Osteoblast (primary cell): ENCODE data around the gene PAK4. TPM values are rescaled to one million over a fixed set of nuclear protein-coding genes. Genes with fewer than 3 reads are reported as not detected.

Source experiments
- DNase-seq: peaks from one replicate; pipeline ENCODE4 v3.0.0; 2011; ENCODE audit warnings: low spot score, mixed read lengths; ENCODE audit not compliant: insufficient read length; ENCODE audit errors: missing footprints
- H2AFZ ChIP-seq: 2 replicates; pipeline ENCODE4 v1.6.0; 2011; ENCODE audit warnings: mild to moderate bottlenecking, low read length
- H3K27ac ChIP-seq: 2 replicates; pipeline ENCODE4 v1.5.1; 2011; ENCODE audit warnings: mild to moderate bottlenecking, low read depth, low read length, moderate library complexity
- H3K27me3 ChIP-seq: 2 replicates; pipeline ENCODE4 v1.6.0; 2012; ENCODE audit warnings: mild to moderate bottlenecking, control low read depth, inconsistent platforms, low read length, moderate library complexity; ENCODE audit not compliant: insufficient read depth
- H3K36me3 ChIP-seq: 2 replicates; pipeline ENCODE4 v1.5.1; 2011; ENCODE audit warnings: mild to moderate bottlenecking, low read length, control low read depth, moderate library complexity; ENCODE audit not compliant: insufficient read depth
- H3K4me1 ChIP-seq: 2 replicates; pipeline ENCODE4 v1.5.1; 2011; ENCODE audit warnings: mild to moderate bottlenecking, low read length, control low read depth, moderate library complexity; ENCODE audit not compliant: insufficient read depth
- H3K4me2 ChIP-seq: 2 replicates; pipeline ENCODE4 v1.6.0; 2011; ENCODE audit warnings: mild to moderate bottlenecking, low read length; ENCODE audit not compliant: insufficient read depth
- H3K4me3 ChIP-seq: fragments of 200-600 bp; sonication (generic); 3 replicates; pipeline ENCODE4 v1.5.1; 2012; ENCODE audit warnings: mild to moderate bottlenecking, low read length, inconsistent platforms; ENCODE audit not compliant: insufficient read depth
- H3K79me2 ChIP-seq: 2 replicates; pipeline ENCODE4 v1.6.0; 2012; ENCODE audit warnings: mild to moderate bottlenecking, low read length, control low read depth, inconsistent platforms; ENCODE audit not compliant: insufficient read depth
- H3K9me3 ChIP-seq: 2 replicates; pipeline ENCODE4 v1.5.1; 2011; ENCODE audit warnings: low read depth, low read length, control low read depth
- H4K20me1 ChIP-seq: 2 replicates; pipeline ENCODE4 v1.6.0; 2012; ENCODE audit warnings: mild to moderate bottlenecking, low read length, control low read depth; ENCODE audit not compliant: insufficient read depth
- CTCF ChIP-seq: IDR thresholded peaks from 2 replicates; pipeline ENCODE4 v1.5.1; 2011; ENCODE audit warnings: mild to moderate bottlenecking, low read depth, low read length, moderate library complexity; ENCODE audit errors: extremely low read depth
- total RNA-seq: library from RNA; depleted of rRNA; stranded (reverse); fragments of >200 nt; gene quantifications from 2 replicates; pipeline ENCODE4 v1.2.3, GENCODE V29; 2012

PAK4 gene
- total RNA-seq, 1 donor = 9.4 TPM

GRCh38 chr19:39148939-39149529 lies 23.4 kb downstream of the PAK4 start:
- Histone ChIP-seq H3K79me2 (peaks cover 78% of the 10 kb centered on the region), H3K36me3 (peaks cover 2% of the 10 kb centered on the region), H4K20me1 (peaks cover 27% of the 10 kb centered on the region), H3K9me3 (no peaks in the 10 kb centered on the region), H3K4me1 (no peaks in the 10 kb centered on the region), H3K27ac (no peak overlapping the region), H3K4me2 (no peak overlapping the region), H3K4me3 (no peak overlapping the region), H3K27me3 (no peaks in the 10 kb centered on the region), H2AFZ (no peak overlapping the region)
- TF ChIP-seq CTCF = no peak
- no peak for DNase-seq

GRCh38 chr19:39150235-39150634 lies 24.6 kb downstream of the PAK4 start:
- DNase-seq = no peak
- no peaks in the 10 kb centered on the region for H3K9me3 ChIP-seq
- no peak for TF ChIP-seq CTCF
- H4K20me1 ChIP-seq = peaks cover 18% of the 10 kb centered on the region
- H3K27ac ChIP-seq = no peak overlapping the region
- no peaks in the 10 kb centered on the region for H3K27me3 ChIP-seq
- H3K36me3 ChIP-seq = peaks cover 2% of the 10 kb centered on the region
- no peaks in the 10 kb centered on the region for H3K4me1 ChIP-seq
- no peak overlapping the region for H2AFZ ChIP-seq
- H3K4me2 ChIP-seq = no peak overlapping the region
- H3K79me2 ChIP-seq = peaks cover 79% of the 10 kb centered on the region
- no peak overlapping the region for H3K4me3 ChIP-seq

- Histone ChIP-seq H3K79me2 (peaks cover 80% of the 10 kb centered on the region), H4K20me1 (peaks cover 18% of the 10 kb centered on the region), H3K36me3 (peaks cover 2% of the 10 kb centered on the region), H3K4me2 (no peak overlapping the region), H3K4me1 (peaks cover 2% of the 10 kb centered on the region), H3K4me3 (no peak overlapping the region), H3K27me3 (no peaks in the 10 kb centered on the region), H3K9me3 (no peaks in the 10 kb centered on the region), H3K27ac (no peak overlapping the region), H2AFZ (no peak overlapping the region)
- peak; percentile 52 for DNase-seq
- TF ChIP-seq CTCF = no peak
These were observed 25.4 kb downstream of the PAK4 start for GRCh38 chr19:39150807-39151600.

- peaks cover 79% of the 10 kb centered on the region for H3K79me2 ChIP-seq
- no peak for TF ChIP-seq CTCF
- no peak overlapping the region for H3K4me2 ChIP-seq
- no peak overlapping the region for H3K27ac ChIP-seq
- peaks cover 11% of the 10 kb centered on the region for H3K4me1 ChIP-seq
- no peak overlapping the region for H3K4me3 ChIP-seq
- DNase-seq = no peak
- peaks cover 8% of the 10 kb centered on the region for H4K20me1 ChIP-seq
- peaks cover 2% of the 10 kb centered on the region for H3K36me3 ChIP-seq
- no peak overlapping the region for H2AFZ ChIP-seq
- H3K27me3 ChIP-seq = no peaks in the 10 kb centered on the region
- H3K9me3 ChIP-seq = no peaks in the 10 kb centered on the region
These were observed 26.5 kb downstream of the PAK4 start for GRCh38 chr19:39152066-39152465.
